Measurements from ENCODE around the gene FRYL.

- TF ChIP-seq CTCF (IDR thresholded peaks at IDR 0.05) (no peak), POLR2AphosphoS5 (IDR thresholded peaks at IDR 0.05) (no peak)
These were observed 91.1 kb downstream of the FRYL start for GRCh38 chr4:48688953-48689352.
